ENCODE data around the gene ACOXL.

The ACOXL gene

DNA sequence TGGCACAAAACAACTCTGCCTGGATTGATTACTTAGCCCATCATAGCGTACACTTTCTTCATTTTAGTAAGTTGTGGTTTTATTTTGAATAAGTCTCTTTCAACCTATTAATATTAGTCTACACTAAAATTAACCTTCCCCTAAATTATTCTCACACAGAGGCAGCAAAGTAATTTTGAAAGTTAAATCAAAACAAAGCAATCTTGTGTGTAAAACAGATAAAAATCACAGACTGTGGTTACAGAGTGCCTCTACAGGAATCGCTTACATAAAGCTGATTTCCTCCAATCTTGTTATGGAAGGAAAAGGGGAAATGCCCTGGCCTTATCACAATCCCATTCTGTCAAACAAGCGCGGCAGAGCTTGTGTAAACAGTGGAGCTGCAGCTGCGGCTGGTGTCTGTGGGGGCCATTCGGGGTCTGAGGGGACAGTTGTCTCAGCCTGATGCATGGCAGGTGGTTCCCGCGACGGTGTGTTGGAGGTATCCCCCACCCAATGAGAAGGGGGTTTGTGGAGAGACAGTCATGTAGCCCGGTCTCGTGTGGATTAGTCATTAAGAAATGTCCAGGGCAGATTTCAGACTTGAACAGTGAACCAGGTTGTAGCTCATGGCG is 430.5 kb downstream of the ACOXL start:
- no peak for DNase-seq (ENCODE audit: low read depth)

- DNase-seq (ENCODE audit: low read depth), result no peak
Observed at GRCh38 chr2:111164078-111164477, 431.7 kb downstream of the ACOXL start.

GRCh38 chr2:111165084-111165483 is 432.7 kb downstream of the ACOXL start:
- DNase-seq (ENCODE audit: low read depth), result no peak

DNA sequence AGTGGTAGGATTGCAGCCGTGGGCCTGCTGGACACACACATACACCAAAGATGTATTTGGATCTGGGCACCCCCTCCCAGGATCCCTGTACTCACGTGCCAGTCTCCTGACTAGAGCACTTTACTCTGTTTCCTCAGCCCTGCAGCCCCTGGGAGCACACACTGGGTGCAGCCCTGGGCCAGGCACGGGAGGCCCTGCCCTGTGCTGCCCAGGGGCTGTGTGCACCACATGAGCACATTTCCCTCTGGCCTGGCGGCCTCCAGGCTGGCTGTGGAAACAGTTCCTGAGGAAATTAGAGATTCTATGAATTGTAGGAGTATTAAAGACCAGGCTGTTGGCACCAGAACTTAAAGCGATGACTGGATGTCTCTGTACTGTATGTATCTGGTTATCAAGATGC is 433.7 kb downstream of the ACOXL start:
- no peak for DNase-seq (ENCODE audit: low read depth)

DNA sequence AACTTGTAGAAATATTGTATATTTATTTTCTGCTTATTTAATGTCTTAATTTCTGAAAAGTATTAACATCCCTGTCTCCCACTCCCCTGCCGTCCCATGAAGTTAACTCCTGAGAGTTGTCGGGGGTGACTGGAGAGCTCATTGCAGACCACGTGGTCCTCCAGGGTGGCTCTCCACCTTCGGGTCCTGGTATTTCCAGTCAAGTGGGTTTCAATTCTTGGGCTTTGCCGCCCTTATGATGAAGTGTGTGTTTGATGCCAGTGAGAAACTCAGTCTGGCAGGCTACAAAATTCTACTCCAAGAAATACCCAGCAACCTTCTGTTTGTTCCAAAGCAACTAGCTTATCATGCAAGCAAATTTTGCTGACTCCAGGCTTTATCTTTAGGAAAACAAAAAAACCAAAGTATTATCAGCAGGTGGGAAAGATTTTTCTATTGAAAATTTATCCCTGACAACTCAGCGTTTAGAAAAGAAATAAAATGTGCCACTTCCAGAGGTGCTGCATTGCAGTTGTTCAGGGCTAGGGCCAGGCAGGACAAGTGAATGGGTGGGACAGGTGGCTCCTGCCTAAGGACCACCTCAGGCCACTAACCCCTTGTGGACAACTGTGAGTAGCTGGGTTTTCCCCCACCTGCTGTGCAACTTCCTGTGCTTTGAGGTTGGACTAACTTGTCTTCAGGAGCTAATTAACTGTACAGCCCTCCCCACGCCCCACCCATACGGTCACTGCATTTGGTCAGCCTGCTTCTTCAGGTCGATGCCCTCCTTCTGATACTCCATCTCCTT is 434.9 kb downstream of the ACOXL start:
- no peak for DNase-seq (ENCODE audit: low read depth)

DNA sequence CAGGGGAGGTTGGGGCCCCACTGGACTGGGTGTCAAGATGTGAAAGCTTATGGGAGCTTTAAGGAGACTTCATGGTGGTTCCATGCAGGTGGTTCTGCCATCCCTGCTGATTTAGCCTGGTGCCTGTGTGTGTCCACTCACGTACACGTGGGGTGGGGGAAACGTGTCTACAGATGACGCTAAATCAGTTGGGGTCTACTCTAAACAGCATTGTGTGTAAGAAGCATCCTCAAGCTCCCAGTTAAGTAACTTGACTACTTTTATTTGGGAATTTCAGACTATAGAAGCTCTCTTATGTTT is 435.4 kb downstream of the ACOXL start:
- no peak for DNase-seq (ENCODE audit: low read depth)
